ENCODE data around the gene CEP78.
"Not testable (repeated sequence)": the region's sequence is repeated elsewhere in the genome, so short reads cannot be mapped to it uniquely, and the experiment has no call there.

CEP78 gene

GRCh38 chr9:78235256-78235761 is 566 bp upstream of the CEP78 start:
- no peak for DNase-seq (ENCODE audit: low spot score)

GRCh38 chr9:78236551-78236910 is 656 bp downstream of the CEP78 start:
- DNase-seq (ENCODE audit: low spot score) = no peak

- no peak for DNase-seq (ENCODE audit: low spot score)
These were observed 2.5 kb downstream of the CEP78 start for GRCh38 chr9:78238046-78239038.

- no peak for DNase-seq (ENCODE audit: low spot score)
These were observed 3.6 kb downstream of the CEP78 start for GRCh38 chr9:78239506-78239905.

GRCh38 chr9:78242041-78242440 is 6.2 kb downstream of the CEP78 start:
- no peak for DNase-seq (ENCODE audit: low spot score)

DNA sequence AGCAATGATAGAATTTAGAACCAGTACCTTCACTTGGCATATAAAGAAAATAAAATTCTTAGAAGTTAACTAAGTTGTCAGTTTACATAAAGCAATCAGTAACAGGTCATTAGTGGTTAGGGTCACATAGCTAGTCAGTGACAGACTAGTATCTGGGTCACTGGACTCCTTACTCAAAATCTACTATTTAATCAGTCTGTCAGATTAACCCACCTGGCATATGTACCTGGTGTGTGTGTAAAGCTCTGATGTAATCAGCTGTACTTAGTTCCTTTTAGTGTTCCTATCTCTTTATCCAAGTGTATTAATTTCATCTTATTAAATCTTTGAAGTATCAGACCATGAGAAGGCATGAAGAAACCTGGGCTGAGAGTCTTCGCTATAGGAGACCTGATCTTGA is 7.3 kb downstream of the CEP78 start:
- DNase-seq (ENCODE audit: low spot score) = no peak

DNA sequence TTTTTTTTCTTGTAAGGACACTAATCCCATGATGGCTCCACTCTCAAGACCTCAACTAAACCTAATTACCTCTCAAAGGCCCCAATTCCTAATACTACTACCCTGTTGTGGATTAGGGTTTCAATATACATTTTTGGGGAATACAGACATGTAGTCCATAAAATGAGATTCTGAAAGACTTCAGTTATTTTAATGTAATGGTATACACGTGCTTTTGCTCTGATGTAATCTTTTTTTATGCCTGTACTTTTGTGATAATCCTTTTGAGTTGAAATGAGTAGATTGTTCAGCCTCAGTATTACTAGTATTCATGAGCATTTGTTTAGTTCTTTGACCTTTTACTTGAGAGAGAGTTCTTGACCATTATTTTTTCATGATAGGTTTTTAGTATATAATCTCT is 9.5 kb downstream of the CEP78 start:
- no peak for DNase-seq (ENCODE audit: low spot score)

DNA sequence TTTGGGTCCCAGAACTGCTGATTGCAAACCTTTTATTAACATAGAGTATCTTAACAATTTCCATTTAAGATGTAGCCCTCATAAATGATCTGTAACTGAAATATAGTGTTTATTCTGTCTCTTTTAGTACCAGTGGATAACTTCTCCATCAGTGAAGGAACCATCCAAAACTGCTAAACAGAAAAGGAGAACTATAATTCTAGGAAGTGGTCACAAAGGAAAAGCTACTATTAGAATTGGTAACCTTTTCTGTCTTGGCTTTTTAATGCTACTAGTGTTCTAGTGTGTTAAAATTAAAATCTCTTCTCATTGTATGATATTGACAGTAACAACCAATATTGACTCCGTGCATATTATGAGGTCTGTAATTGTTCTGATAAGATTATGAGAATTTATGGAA is 12.8 kb downstream of the CEP78 start:
- no peak for DNase-seq (ENCODE audit: low spot score)

DNA sequence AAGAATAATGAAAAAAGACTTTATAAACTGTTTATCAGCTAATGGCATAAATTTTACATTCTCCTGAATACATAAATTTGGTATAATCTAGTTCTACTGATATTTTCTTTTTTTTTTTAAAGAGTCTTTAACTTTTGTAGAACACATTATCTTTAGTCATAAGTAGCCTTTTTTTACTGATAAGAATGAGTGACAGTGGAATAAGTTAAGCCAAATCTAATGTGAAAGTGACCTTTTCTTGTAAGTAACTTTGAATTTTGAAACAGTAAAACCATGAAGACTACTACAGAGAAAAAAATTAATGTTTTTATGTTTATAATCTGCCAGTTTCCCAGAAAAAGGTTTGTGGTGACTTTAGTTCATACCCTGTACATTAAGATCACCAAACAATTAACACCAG is 13.7 kb downstream of the CEP78 start:
- no peak for DNase-seq (ENCODE audit: low spot score)

DNA sequence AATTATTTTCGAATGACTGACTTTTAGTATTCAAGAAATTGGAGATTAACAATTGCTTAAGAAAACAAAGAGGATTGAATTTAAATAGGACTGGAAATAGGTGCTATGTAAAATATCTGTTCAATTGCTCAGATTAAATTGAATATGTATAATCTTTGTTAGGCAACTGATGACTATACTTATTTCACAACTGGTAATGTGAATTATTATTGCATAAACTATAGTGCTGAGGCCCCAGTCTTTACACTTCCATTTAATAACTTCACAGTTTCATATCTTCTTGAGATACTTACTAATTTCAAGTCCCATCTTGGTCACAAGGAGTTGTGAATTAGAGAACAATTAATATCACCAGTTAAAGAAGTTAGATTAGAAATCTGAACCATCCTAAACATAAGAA is 16.7 kb downstream of the CEP78 start:
- DNase-seq (ENCODE audit: low spot score) = no peak

DNA sequence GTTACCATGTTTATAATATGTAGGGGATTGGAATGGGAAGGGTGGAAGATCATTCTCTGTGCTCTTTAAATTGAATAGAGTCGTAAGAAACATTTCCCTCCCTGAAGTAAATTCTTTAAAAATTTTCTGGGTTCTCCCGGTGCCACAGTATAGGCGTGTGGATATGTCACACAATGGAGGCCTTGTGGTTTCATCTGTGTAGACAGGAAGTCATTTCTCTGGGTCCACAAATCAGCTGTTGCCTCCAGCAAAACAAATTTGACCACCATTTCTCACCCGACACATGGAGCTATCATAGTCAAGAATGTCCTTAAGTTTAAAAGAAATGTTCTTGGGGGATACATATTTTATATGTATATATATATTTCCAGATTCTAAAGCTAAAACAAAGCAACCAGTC is 17.4 kb downstream of the CEP78 start:
- no peak for DNase-seq (ENCODE audit: low spot score)

DNA sequence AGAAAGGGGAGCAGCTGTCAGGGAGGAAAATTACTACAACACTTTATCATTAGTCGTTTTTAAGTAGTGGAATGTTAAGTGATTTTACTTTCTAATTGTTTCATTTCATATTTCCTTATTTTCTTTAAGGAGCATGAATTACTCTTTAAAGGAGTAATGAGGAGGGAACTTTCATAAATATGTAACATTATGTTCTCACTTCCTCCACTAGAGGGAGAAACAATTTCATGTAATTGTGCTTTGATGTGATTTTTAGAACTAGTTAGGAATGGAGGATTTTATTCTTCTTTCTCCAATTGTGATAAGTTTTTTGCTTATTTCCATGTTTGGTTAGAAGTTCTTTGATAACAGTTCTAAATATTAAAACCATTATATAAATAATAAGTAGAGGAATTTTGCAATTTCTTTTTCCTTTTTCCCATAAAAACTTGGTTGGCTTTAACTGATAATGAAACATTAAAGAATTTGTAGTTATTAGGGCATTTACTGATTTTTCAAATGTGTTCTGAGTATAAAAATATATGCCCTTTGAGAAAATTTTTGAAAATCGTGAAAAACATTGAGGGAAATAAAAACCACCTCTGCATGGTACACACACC is 25.6 kb downstream of the CEP78 start:
- DNase-seq (ENCODE audit: low spot score) = peak; percentile 20

- no peak for DNase-seq (ENCODE audit: low spot score)
These were observed 26.8 kb downstream of the CEP78 start for GRCh38 chr9:78262655-78263054.

- no peak for DNase-seq (ENCODE audit: low spot score)
These were observed 32.0 kb downstream of the CEP78 start for GRCh38 chr9:78267889-78268288.

DNA sequence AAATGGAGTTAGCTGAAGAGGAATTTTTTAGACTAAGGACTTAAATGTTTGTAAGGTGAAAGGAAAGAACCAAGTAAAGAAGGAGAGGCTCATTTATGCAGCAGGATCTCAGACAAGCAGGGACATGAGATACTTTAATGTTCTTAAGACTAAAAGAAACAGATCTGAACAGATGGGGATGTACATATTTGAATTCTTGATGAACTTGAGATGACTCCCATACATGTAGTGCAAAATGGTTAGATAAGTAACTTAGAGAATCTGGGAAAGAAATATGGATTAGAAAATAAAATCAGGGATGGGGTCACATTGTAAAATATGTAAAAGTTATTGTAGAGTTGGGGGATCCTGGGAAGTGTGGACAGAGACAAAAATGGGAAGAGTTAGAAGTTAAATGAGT is 33.9 kb downstream of the CEP78 start:
- DNase-seq (ENCODE audit: low spot score) = no peak

GRCh38 chr9:78272307-78272706 is 36.4 kb downstream of the CEP78 start:
- no peak for DNase-seq (ENCODE audit: low spot score)

GRCh38 chr9:78273761-78274160 is 37.9 kb downstream of the CEP78 start:
- DNase-seq (ENCODE audit: low spot score) = no peak

DNA sequence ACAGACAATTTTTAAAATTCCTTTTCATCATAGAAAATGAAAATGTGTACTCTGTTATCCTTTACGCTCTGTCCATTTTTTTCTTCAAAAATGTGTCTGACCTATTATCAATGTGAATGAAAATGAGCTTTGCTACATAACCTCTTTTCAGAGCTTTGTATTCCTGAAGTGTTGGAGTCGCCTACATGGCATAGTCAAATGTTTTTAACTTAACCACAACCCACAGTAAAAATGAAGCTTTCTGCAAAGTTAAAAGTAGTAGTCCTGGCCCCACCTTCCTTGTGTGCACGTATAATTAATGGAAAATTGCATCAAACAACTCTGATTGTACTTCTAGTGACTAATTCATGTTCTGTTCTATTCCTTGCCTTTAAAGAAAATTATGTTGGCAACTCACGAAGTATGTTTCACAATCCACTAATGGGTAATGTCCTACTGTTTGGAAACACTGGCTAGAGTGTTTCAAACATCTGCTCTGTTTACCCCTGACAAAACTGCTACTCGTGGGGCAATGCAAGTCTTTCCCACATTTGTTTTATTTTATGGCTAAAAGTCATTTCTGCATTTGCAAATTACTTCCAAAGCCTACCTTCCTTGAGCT is 42.4 kb downstream of the CEP78 start:
- DNase-seq (ENCODE audit: low spot score) = no peak

- DNase-seq (ENCODE audit: low spot score) = no peak
These were observed 42.9 kb downstream of the CEP78 start for GRCh38 chr9:78278801-78279200.

GRCh38 chr9:78280982-78281668 is 45.2 kb downstream of the CEP78 start:
- no peak for DNase-seq (ENCODE audit: low spot score)

DNA sequence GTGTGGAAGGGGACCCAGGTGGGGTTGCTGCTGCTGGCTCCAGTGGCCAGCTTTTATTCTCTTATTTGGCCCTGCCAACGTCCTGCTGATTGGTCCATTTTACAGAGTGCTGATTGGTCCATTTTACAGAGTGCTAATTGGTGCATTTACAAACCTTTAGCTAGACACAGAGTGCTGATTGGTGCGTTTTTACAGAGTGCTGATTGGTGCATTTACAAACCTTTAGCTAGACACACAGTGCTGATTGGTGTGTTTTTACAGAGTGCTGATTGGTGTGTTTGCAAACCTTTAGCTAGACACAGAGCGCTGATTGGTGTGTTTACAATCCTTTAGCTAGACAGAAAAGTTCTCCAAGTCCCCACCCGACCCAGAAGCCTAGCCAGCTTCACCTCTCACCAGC is 48.3 kb downstream of the CEP78 start:
- not testable (repeated sequence) for DNase-seq (ENCODE audit: low spot score)

DNA sequence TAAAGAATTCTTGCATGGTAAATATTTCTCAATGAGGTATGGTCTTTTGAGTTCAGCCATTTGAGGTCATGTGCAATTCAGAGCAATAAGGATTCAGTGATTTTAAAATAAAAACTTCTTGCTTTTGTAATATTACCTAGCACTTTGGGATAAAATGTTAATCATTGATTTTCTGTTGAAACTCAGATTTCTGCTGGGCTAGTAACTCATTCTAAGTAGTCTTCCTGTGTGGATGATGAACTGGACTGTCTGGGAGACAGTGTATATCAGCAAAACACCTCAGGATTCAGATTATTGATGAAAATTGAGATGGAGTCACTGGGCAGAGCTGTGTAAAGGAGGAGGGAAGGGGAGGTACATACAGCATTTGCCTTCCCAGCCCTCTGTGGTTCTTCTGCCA is 50.2 kb downstream of the CEP78 start:
- DNase-seq (ENCODE audit: low spot score) = no peak
